ENCODE results near the gene SGO1.

The SGO1 gene

DNA sequence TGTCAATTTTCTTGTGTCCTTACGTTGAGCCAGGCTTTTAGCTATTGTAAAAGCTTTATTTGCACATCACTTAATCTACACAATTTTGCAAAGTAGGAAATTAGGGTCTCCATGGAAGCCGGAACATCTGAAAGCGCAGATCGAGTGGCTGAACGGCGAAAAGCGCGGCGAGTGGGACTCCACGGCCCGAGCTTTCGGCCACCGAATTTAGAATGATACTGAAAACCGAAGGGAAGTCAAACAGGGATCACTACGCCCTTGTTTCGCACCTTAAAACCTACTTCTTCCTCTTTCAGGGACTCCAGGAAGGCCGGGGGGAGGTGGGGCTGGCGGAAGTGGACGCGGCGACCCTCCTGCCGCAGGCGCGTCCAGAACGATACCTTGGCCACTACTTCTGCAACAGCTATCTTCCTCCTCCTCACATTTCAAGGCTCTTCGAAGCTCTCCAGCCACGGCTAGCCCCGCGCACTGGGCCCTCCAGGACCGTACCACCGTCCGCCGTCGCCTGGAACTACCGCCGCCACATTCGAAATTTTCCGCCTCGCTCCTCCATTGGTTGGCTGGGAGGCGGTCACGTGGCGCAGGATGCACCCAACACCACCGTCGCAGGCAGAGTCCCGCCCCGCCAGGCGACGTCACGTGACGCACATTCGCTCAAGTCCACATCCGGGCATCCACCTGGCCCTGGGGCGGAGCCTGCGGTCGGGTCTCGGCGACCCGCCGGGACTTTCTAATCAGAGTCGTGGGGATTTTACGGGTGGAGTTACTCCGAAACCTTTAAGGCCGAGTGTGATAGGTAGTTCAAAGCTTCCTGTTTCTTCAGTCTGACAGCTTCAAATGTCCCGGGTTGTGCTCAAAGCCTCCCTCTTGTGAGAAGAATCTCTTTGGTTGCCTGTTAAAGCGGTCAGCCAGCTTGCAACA, at the start of gene SGO1:
Gene SGO1, minus strand, starts transcription at position 528 of the 921 bp plus-strand sequence. CDS start 2,179 bp downstream, outside the sequence.
- Histone ChIP-seq H3K9me2 (replicated peaks; ENCODE audit: insufficient read depth, low read length) (no peaks in the 10 kb centered on the region), H2AFZ (ENCODE audit: low read length) (peak within 1 kb of the TSS; percentile 85)
- no peak for TF ChIP-seq EZH2 (optimal IDR thresholded peaks at IDR 0.05; ENCODE audit: low read depth, low read length)

DNA sequence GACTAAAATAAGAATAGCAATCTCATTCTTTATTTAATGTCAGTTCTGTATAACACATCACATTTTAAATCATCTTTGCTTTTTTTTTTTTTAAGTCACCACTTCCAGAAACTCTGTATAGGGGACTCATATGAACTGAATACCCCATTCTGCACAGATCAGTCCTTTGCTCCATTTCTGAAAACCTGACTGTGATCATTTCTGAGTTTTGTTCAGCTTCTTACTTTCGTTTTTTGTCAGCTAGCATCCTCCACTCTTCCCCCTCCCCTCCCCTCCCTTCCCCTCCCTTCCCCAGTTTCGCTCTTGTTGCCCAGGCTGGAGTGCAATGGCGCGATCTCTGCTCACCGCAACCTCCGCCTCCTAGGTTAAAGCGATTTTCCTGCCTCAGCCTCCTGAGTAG, 49.8 kb upstream of the SGO1 start:
- H3K9ac ChIP-seq (ENCODE audit: low read length) = no peak overlapping the region
- H3K36me3 ChIP-seq (replicated peaks; ENCODE audit: insufficient read depth, low read length) = no peaks in the 10 kb centered on the region
- H3K9me2 ChIP-seq (replicated peaks; ENCODE audit: insufficient read depth, low read length) = no peaks in the 10 kb centered on the region
- H3F3A ChIP-seq (ENCODE audit: insufficient read depth, low read length) = no peaks in the 10 kb centered on the region
- no peak overlapping the region for H3K27ac ChIP-seq (ENCODE audit: low read length)
- no peak for DNase-seq
- H3K4me3 ChIP-seq (ENCODE audit: low read length) = no peak overlapping the region
- TF ChIP-seq EZH2phosphoT487 (IDR thresholded peaks at IDR 0.05; ENCODE audit: low read length) (no peak), EZH2 (optimal IDR thresholded peaks at IDR 0.05; ENCODE audit: low read depth, low read length) (no peak)
- TF ChIP-seq, protein P1, sequence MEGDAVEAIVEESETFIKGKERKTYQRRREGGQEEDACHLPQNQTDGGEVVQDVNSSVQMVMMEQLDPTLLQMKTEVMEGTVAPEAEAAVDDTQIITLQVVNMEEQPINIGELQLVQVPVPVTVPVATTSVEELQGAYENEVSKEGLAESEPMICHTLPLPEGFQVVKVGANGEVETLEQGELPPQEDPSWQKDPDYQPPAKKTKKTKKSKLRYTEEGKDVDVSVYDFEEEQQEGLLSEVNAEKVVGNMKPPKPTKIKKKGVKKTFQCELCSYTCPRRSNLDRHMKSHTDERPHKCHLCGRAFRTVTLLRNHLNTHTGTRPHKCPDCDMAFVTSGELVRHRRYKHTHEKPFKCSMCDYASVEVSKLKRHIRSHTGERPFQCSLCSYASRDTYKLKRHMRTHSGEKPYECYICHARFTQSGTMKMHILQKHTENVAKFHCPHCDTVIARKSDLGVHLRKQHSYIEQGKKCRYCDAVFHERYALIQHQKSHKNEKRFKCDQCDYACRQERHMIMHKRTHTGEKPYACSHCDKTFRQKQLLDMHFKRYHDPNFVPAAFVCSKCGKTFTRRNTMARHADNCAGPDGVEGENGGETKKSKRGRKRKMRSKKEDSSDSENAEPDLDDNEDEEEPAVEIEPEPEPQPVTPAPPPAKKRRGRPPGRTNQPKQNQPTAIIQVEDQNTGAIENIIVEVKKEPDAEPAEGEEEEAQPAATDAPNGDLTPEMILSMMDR (IDR thresholded peaks at IDR 0.05; ENCODE audit: low read length) = no peak
- no peaks in the 10 kb centered on the region for H3K9me3 ChIP-seq (replicated peaks; ENCODE audit: insufficient read depth, low read length)
- no peaks in the 10 kb centered on the region for H3K4me1 ChIP-seq (ENCODE audit: low read length)
- no peaks in the 10 kb centered on the region for H3K27me3 ChIP-seq (replicated peaks; ENCODE audit: insufficient read depth, low read length)
- no peak overlapping the region for H2AFZ ChIP-seq (ENCODE audit: low read length)
- H4K20me1 ChIP-seq (ENCODE audit: insufficient read depth, low read length) = no peaks in the 10 kb centered on the region
- H3K4me2 ChIP-seq (ENCODE audit: low read depth, low read length) = no peak overlapping the region
- H3K79me2 ChIP-seq (ENCODE audit: low read length) = no peaks in the 10 kb centered on the region

More for the DNA sequence above, at the start of gene SGO1:
- H3K79me2 ChIP-seq (ENCODE audit: low read length) = peaks cover 28% of the 10 kb centered on the region
- H3K4me1 ChIP-seq (ENCODE audit: low read length) = peaks cover 10% of the 10 kb centered on the region
- no peaks in the 10 kb centered on the region for H3K9me3 ChIP-seq (replicated peaks; ENCODE audit: insufficient read depth, low read length)
- peak; percentile 99 for DNase-seq
- H3K9ac ChIP-seq (ENCODE audit: low read length) = peak within 1 kb of the TSS; percentile 71
- no peaks in the 10 kb centered on the region for H3K27me3 ChIP-seq (replicated peaks; ENCODE audit: insufficient read depth, low read length)
- H3F3A ChIP-seq (ENCODE audit: insufficient read depth, low read length) = peaks cover 18% of the 10 kb centered on the region
- peak within 1 kb of the TSS; percentile 81 for H3K4me2 ChIP-seq (ENCODE audit: low read depth, low read length)
- H3K36me3 ChIP-seq (replicated peaks; ENCODE audit: insufficient read depth, low read length) = peaks cover 4% of the 10 kb centered on the region; the same call in 1 of the 2 replicates
- H3K27ac ChIP-seq (ENCODE audit: low read length) = peak within 1 kb of the TSS; percentile 81
- no peaks in the 10 kb centered on the region for H4K20me1 ChIP-seq (ENCODE audit: insufficient read depth, low read length)
- H3K4me3 ChIP-seq (ENCODE audit: low read length) = peak within 1 kb of the TSS; percentile 77

DNA sequence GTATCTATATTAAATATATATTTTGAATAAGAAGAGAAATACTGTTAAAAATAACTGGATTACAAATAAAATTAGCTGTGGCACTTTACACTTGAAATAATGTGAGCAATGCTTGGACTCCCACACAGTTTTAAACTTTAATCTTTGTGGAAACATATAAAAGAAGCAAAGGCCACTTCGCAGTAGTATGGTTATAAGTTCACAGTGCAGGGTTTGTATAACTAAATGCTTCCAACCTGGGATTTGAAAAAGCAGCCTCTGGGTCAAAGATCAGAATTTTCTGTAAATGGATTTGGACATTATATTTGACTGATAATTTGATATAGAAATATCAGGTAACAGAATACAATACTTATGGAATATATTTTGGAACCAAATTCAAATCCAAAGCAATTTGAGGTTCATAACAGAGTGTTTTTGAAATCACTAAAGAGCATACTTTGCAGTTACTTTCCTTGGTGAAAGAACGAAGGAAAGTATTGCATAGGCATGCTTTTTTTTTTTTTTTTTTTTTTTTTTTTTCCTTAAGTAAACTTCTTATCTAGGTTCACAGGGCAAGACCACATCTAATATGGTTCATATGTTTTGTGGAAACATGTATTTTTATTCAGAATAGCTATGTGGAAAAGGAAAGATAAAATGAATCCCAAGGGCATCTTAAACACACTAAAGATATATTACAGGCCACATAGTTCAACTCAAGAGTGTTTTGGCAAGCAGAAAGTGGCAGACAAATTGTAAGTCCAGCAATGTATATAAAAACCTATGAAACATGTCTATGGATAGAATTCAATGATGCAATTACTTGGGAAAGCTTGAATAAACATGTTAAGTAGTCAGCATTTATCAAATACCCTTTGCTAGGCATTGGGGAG, 47.1 kb upstream of the SGO1 start:
- H3K4me3 ChIP-seq (ENCODE audit: low read length) = no peak overlapping the region
- H3K36me3 ChIP-seq (replicated peaks; ENCODE audit: insufficient read depth, low read length) = no peaks in the 10 kb centered on the region
- no peak overlapping the region for H3K4me2 ChIP-seq (ENCODE audit: low read depth, low read length)
- no peak overlapping the region for H3K27ac ChIP-seq (ENCODE audit: low read length)
- TF ChIP-seq, protein P1 (IDR thresholded peaks at IDR 0.05; ENCODE audit: low read length) = no peak
- TF ChIP-seq EZH2 (optimal IDR thresholded peaks at IDR 0.05; ENCODE audit: low read depth, low read length) (no peak), EZH2phosphoT487 (IDR thresholded peaks at IDR 0.05; ENCODE audit: low read length) (no peak)
- no peak overlapping the region for H2AFZ ChIP-seq (ENCODE audit: low read length)
- no peaks in the 10 kb centered on the region for H3K4me1 ChIP-seq (ENCODE audit: low read length)
- no peaks in the 10 kb centered on the region for H3K9me3 ChIP-seq (replicated peaks; ENCODE audit: insufficient read depth, low read length)
- H3K9me2 ChIP-seq (replicated peaks; ENCODE audit: insufficient read depth, low read length) = no peaks in the 10 kb centered on the region
- H3K27me3 ChIP-seq (replicated peaks; ENCODE audit: insufficient read depth, low read length) = no peaks in the 10 kb centered on the region
- H3F3A ChIP-seq (ENCODE audit: insufficient read depth, low read length) = no peaks in the 10 kb centered on the region
- H3K9ac ChIP-seq (ENCODE audit: low read length) = no peak overlapping the region
- DNase-seq = no peak
- H3K79me2 ChIP-seq (ENCODE audit: low read length) = no peaks in the 10 kb centered on the region
- no peaks in the 10 kb centered on the region for H4K20me1 ChIP-seq (ENCODE audit: insufficient read depth, low read length)
